Endodermal cell (in vitro differentiated cells): ENCODE measurements around the gene C3orf80. TPM values are rescaled to one million over a fixed set of nuclear protein-coding genes. Genes with fewer than 3 reads are reported as not detected.

ENCODE experiments used
- DNase-seq: peaks from one replicate; pipeline ENCODE4 v3.0.0-alpha.2; 2017
- H3K27ac ChIP-seq: 2 replicates; pipeline ENCODE4 v1.5.1; 2013; ENCODE audit warnings: mild to moderate bottlenecking, low read depth, low read length, moderate library complexity
- H3K27me3 ChIP-seq: 2 replicates; pipeline ENCODE4 v1.6.1; 2013; ENCODE audit warnings: mild to moderate bottlenecking, low read length, moderate library complexity; ENCODE audit not compliant: insufficient read depth, control insufficient read depth, poor library complexity, severe bottlenecking
- H3K36me3 ChIP-seq: 2 replicates; pipeline ENCODE4 v1.7.0; 2013; ENCODE audit warnings: mild to moderate bottlenecking, low read length, moderate library complexity; ENCODE audit not compliant: control insufficient read depth, insufficient read depth
- H3K4me1 ChIP-seq: one replicate; pipeline ENCODE4 v1.7.0; 2013; ENCODE audit warnings: low read length; ENCODE audit not compliant: control insufficient read depth, insufficient read depth
- H3K4me3 ChIP-seq: 2 replicates; pipeline ENCODE4 v1.5.1; 2013; ENCODE audit warnings: mild to moderate bottlenecking, low read length, moderate library complexity
- H3K9ac ChIP-seq: 2 replicates; pipeline ENCODE4 v1.6.1; 2013; ENCODE audit warnings: mild to moderate bottlenecking, low read length, moderate library complexity; ENCODE audit not compliant: poor library complexity, severe bottlenecking; ENCODE audit errors: extremely low read depth
- H3K9me3 ChIP-seq: 2 replicates; pipeline ENCODE4 v1.6.1; 2013; ENCODE audit warnings: mild to moderate bottlenecking, low read length, moderate library complexity; ENCODE audit not compliant: control insufficient read depth
- H3K27ac Mint-ChIP-seq: 2 replicates; pipeline ENCODE4 v1.8.0; 2020; ENCODE audit warnings: mixed read lengths
- H3K27me3 Mint-ChIP-seq: 2 replicates; pipeline ENCODE4 v1.8.0; 2021; ENCODE audit warnings: mild to moderate bottlenecking, mixed read lengths; ENCODE audit not compliant: insufficient read depth
- H3K36me3 Mint-ChIP-seq: 2 replicates; pipeline ENCODE4 v1.8.0; 2020; ENCODE audit warnings: low read depth, mixed read lengths
- H3K4me1 Mint-ChIP-seq: 2 replicates; pipeline ENCODE4 v1.8.0; 2020; ENCODE audit warnings: mixed read lengths
- H3K4me3 Mint-ChIP-seq: 2 replicates; pipeline ENCODE4 v1.8.0; 2020; ENCODE audit warnings: mild to moderate bottlenecking, moderate library complexity, mixed read lengths
- H3K9me3 Mint-ChIP-seq: 2 replicates; pipeline ENCODE4 v1.8.0; 2020; ENCODE audit warnings: mild to moderate bottlenecking, mixed read lengths
- CTCF ChIP-seq: fragments of 200-600 bp; sonication (generic); conservative IDR thresholded peaks from 2 replicates; pipeline ENCODE4 v1.5.0; 2021; ENCODE audit warnings: antibody characterized with exemption, mild to moderate bottlenecking
- WGBS, 2 experiments: methylation state at CpG; one replicate each; pipeline versions ENCODE4 v1.1.5 to v1.1.7; 2013; ENCODE audit warnings: missing lambda C conversion rate in 2 of 2, mixed read lengths in 1 of 2; ENCODE audit not compliant: insufficient coverage in 1 of 2, insufficient read length in 1 of 2; 5-methylcytosine and 5-hydroxymethylcytosine counted together
- total RNA-seq, 2 donors: library from RNA; stranded (reverse); fragmentation: NEBNext Ultra II Directional in 1 of 2; extraction: Animal tissue kit (Norgen Biotek cat#: 25700) in 1 of 2; gene quantifications; 2 replicates in 1 of 2; 3 replicates in 1 of 2; pipeline ENCODE4 v1.2.1, GENCODE V29; 2021

The C3orf80 gene
- total RNA-seq, 2 donors from 2014 or later = 0.24 TPM; not detected in 1

GRCh38 chr3:160195106-160195505, 30.1 kb upstream of the C3orf80 start:
- Histone ChIP-seq H3K9me3 (no peaks in the 10 kb centered on the region), H3K36me3 (no peaks in the 10 kb centered on the region), H3K27me3 (no peaks in the 10 kb centered on the region), H3K4me1 (peaks cover 2% of the 10 kb centered on the region), H3K9ac (no peak overlapping the region), H3K4me3 (no peak overlapping the region), H3K27ac (no peak overlapping the region)
- Mint-ChIP-seq H3K27ac (no peak overlapping the region), H3K36me3 (no peaks in the 10 kb centered on the region), H3K4me3 (no peak overlapping the region), H3K27me3 (no peaks in the 10 kb centered on the region), H3K9me3 (no peaks in the 10 kb centered on the region), H3K4me1 (no peaks in the 10 kb centered on the region)
- TF ChIP-seq CTCF = no peak
- no peak for DNase-seq

GRCh38 chr3:160196511-160197104, 28.6 kb upstream of the C3orf80 start:
- no peak for DNase-seq
- H3K27me3 Mint-ChIP-seq = peaks cover 2% of the 10 kb centered on the region

GRCh38 chr3:160199108-160199507, 26.1 kb upstream of the C3orf80 start:
- 92 to 100% methylated on average over 1 to 3 of the region's 3 CpGs for WGBS, 2 experiments
- H3K27ac ChIP-seq = no peak overlapping the region
- Mint-ChIP-seq H3K4me3 (no peak overlapping the region), H3K27me3 (peaks cover 4% of the 10 kb centered on the region), H3K27ac (no peak overlapping the region), H3K9me3 (no peaks in the 10 kb centered on the region), H3K4me1 (no peaks in the 10 kb centered on the region), H3K36me3 (no peaks in the 10 kb centered on the region)
- no peaks in the 10 kb centered on the region for H3K36me3 ChIP-seq
- no peaks in the 10 kb centered on the region for H3K9me3 ChIP-seq
- no peak overlapping the region for H3K4me3 ChIP-seq
- no peak for TF ChIP-seq CTCF
- no peaks in the 10 kb centered on the region for H3K27me3 ChIP-seq
- no peak overlapping the region for H3K9ac ChIP-seq
- DNase-seq = no peak
- H3K4me1 ChIP-seq = no peaks in the 10 kb centered on the region

More at GRCh38 chr3:160196511-160197104, 28.6 kb upstream of the C3orf80 start:
- no peaks in the 10 kb centered on the region for H3K36me3 Mint-ChIP-seq
- H3K27ac Mint-ChIP-seq = no peak overlapping the region
- Histone ChIP-seq H3K36me3 (no peaks in the 10 kb centered on the region), H3K9ac (no peak overlapping the region), H3K27ac (no peak overlapping the region), H3K27me3 (no peaks in the 10 kb centered on the region), H3K4me1 (peaks cover 2% of the 10 kb centered on the region), H3K4me3 (no peak overlapping the region), H3K9me3 (no peaks in the 10 kb centered on the region)
- WGBS, 2 experiments = 88 to 90% methylated on average over 6 to 9 of the region's 9 CpGs
- no peaks in the 10 kb centered on the region for H3K9me3 Mint-ChIP-seq
- no peak for TF ChIP-seq CTCF
- H3K4me1 Mint-ChIP-seq = no peaks in the 10 kb centered on the region
- H3K4me3 Mint-ChIP-seq = no peak overlapping the region
